Suppressor macrophage treated with lipopolysaccharide for 1 hour (primary cell): ENCODE results near the gene UGGT2.
"Not testable (repeated sequence)": the region's sequence is repeated elsewhere in the genome, so short reads cannot be mapped to it uniquely, and the experiment has no call there.

Source experiments
- DNase-seq, 3 donors: peaks; one replicate each; pipeline ENCODE4 v3.0.0-alpha.2; 2020 to 2022

The UGGT2 gene

GRCh38 chr13:96051491-96051890 lies 1.7 kb downstream of the UGGT2 start:
- not testable (repeated sequence) for DNase-seq

GRCh38 chr13:96050955-96051354 lies 2.2 kb downstream of the UGGT2 start:
- DNase-seq, result not testable (repeated sequence)

GRCh38 chr13:96046449-96047126 lies 6.6 kb downstream of the UGGT2 start:
- not testable (repeated sequence) for DNase-seq

- DNase-seq, result no peak
Measured at GRCh38 chr13:96044238-96044637, 9.0 kb downstream of the UGGT2 start.

GRCh38 chr13:96041326-96042110 lies 11.7 kb downstream of the UGGT2 start:
- DNase-seq, result no peak

- DNase-seq, result no peak
Measured at GRCh38 chr13:96036515-96036914, 16.7 kb downstream of the UGGT2 start.

GRCh38 chr13:96034662-96035061 lies 18.5 kb downstream of the UGGT2 start:
- DNase-seq, result no peak

GRCh38 chr13:96033220-96034015 lies 19.8 kb downstream of the UGGT2 start:
- no peak for DNase-seq

- no peak for DNase-seq
Measured at GRCh38 chr13:96032717-96033116, 20.5 kb downstream of the UGGT2 start.

GRCh38 chr13:96029002-96029401 lies 24.2 kb downstream of the UGGT2 start:
- DNase-seq, result no peak

- DNase-seq, result no peak
Measured at GRCh38 chr13:96027496-96027895, 25.7 kb downstream of the UGGT2 start.

- no peak for DNase-seq
Measured at GRCh38 chr13:96025283-96025682, 27.9 kb downstream of the UGGT2 start.

- DNase-seq, result no peak
Measured at GRCh38 chr13:96020931-96021330, 32.3 kb downstream of the UGGT2 start.

GRCh38 chr13:96020155-96020575 lies 33.0 kb downstream of the UGGT2 start:
- DNase-seq, result peak; percentile 45 to 56 (median 45)

GRCh38 chr13:96018135-96018534 lies 35.1 kb downstream of the UGGT2 start:
- DNase-seq, result no peak

- DNase-seq, result no peak
Measured at GRCh38 chr13:96011291-96011872, 41.8 kb downstream of the UGGT2 start.

GRCh38 chr13:96003304-96003703 lies 49.9 kb downstream of the UGGT2 start:
- DNase-seq, result no peak

- no peak for DNase-seq
Measured at GRCh38 chr13:96002322-96003131, 50.7 kb downstream of the UGGT2 start.

GRCh38 chr13:96000069-96000468 lies 53.1 kb downstream of the UGGT2 start:
- no peak for DNase-seq

GRCh38 chr13:95987841-95988240 lies 65.4 kb downstream of the UGGT2 start:
- DNase-seq, result no peak

GRCh38 chr13:95982144-95982543 lies 71.1 kb downstream of the UGGT2 start:
- DNase-seq, result no peak

GRCh38 chr13:95972651-95973050 lies 80.5 kb downstream of the UGGT2 start:
- DNase-seq, result not testable (repeated sequence)
